Measurements from ENCODE around the gene FAR2.
A peak's percentile ranks its signal among the peaks of the same experiment; 100 is the strongest.

DNA sequence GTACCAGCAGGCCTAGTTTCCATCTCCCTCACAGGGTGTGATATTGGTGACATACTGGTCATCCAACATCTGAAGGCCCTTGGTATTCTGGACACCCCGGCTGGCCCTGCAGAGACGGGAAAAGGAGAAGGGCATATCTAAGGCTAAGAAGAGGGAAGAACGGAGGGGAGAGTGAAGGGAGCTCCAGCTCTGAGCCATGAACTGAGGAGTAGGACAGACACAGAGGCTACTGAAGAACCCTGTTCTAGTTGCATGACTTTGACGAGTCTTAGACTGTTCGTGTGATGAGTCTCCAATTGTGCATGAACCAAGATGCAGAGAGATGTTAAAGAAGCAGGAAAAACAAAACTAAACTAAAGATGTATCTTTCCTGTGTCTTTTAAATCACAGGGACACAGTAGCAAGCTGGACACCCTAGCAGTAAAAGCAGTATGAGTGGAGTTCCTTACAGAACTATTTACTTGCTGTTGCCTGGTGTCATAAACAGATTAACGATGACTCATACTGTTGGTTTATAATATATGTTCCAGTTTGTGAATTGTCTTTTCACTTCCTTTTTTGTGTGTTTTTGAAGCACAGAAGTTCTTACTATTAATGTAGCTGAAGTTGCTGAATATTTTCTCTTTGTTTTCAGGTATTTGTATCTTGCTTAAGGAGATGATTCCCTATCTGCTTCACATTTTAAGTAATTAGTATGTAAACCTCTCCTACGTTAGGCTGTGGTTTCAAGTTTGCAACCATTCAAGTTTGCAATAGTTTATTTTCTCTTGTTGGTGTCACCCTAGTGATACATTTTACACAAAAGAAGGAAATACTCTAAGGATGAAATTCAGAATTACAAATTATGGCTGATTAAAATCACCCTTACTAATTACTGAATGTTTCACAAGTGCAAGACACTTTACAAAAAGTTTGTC lies 15.7 kb downstream of the FAR2 start:
- TF ChIP-seq, protein P1, sequence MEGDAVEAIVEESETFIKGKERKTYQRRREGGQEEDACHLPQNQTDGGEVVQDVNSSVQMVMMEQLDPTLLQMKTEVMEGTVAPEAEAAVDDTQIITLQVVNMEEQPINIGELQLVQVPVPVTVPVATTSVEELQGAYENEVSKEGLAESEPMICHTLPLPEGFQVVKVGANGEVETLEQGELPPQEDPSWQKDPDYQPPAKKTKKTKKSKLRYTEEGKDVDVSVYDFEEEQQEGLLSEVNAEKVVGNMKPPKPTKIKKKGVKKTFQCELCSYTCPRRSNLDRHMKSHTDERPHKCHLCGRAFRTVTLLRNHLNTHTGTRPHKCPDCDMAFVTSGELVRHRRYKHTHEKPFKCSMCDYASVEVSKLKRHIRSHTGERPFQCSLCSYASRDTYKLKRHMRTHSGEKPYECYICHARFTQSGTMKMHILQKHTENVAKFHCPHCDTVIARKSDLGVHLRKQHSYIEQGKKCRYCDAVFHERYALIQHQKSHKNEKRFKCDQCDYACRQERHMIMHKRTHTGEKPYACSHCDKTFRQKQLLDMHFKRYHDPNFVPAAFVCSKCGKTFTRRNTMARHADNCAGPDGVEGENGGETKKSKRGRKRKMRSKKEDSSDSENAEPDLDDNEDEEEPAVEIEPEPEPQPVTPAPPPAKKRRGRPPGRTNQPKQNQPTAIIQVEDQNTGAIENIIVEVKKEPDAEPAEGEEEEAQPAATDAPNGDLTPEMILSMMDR (IDR thresholded peaks at IDR 0.05), result no peak
- peak in 1 of 2 donors; percentile 50 for TF ChIP-seq POLR2AphosphoS5 (IDR thresholded peaks at IDR 0.05)
- no peak for TF ChIP-seq POLR2A (IDR thresholded peaks at IDR 0.05)
- TF ChIP-seq EP300 (IDR thresholded peaks at IDR 0.05), result peak in 2 of 4 donors; percentile 65 to 69

Data from upper lobe of left lung (tissue), 4 donors.